Activated CD8-positive, alpha-beta memory T cell treated with anti-CD3 and anti-CD28 coated beads, Interleukin-2, amount 50 U/mL, for 1 hour (primary cell): ENCODE data around the gene TMEM86A.

Source experiments
- DNase-seq: peaks from one replicate; pipeline ENCODE4 v3.0.0-alpha.2; 2020; ENCODE audit errors: extremely low read depth

TMEM86A gene

DNA sequence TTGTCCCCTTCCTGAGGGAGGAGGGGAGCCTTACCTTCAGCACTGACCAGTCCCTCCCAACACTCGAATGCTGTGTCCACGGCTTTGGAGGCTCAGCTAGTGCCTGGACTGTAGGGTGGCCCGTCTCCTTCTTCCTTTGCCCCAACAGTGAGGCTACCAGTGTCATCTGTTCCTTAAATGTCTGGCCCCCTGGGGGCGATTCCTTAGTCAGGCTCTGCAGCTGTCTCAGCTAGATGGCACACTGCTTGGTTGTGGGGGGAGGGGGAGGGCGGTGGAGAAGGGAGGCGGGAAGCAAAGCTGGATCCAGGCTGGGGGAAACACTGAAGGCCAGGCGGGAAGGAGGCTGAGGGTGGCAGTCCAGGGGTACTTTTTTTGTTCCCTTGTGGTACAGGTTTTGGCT is 27.5 kb downstream of the TMEM86A start, which contains the start of gene IGSF22:
IGSF22 (minus strand) TSS at position 149 of the 400 bp plus-strand sequence. CDS start 1,952 bp downstream, outside the sequence.
- no peak for DNase-seq

DNA sequence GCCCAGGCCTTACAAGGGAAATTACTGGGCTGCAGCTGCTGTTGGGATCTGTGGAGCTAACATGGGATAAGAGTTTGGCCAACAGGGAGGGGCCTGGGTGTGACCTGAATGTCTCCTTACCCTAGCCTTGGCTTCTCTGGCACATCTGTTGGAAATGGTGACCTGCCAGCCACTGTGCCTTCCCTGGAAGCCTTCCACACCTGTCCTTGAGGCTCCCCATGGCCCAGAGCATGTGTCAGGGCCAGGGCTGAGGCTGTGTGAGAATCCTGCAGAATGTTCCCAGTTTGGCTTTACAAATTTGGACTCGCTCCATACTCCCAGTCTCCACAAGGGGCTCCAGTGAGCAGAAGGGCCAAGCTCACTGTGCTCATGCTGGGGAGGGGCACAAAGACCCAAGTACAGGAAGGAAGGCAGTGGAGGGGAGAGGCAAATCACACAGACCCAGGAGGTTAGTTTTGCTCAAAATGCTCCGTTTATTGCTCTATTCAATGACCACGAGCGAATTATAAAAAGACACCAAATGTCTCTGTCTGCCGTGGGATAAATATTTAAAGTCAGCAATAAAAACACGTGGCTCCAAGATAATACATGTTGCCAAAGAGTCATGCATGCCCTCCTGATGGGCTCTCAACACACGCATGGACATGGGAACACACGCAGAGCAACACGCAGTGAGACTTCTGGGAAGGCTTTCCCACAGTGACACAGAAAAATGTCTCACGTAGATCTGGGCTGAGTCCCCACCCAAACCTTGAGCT is 29.1 kb downstream of the TMEM86A start:
- DNase-seq, result no peak

- DNase-seq, result no peak
Observed at GRCh38 chr11:18728658-18729057, 30.1 kb downstream of the TMEM86A start.

DNA sequence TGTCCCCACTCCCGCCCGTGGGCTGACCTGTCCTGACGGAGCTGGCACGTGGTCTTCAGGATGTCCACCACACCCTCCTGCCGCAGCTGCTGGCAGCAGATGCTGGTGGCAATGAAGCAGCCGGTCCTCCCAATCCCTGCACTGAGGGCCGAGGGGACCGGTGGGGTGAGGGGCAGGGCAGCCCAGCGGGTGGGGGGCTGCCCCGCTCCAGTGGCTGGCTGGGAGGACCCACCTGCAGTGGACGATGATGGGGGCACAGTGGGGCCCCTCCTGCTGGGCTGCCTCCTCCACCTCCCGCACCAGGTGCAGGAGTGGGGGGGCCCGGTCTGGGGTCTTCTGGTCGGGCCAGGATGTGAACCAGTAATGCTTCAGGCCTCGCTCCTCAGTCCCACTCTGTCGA is 30.8 kb downstream of the TMEM86A start:
- DNase-seq, result no peak

DNA sequence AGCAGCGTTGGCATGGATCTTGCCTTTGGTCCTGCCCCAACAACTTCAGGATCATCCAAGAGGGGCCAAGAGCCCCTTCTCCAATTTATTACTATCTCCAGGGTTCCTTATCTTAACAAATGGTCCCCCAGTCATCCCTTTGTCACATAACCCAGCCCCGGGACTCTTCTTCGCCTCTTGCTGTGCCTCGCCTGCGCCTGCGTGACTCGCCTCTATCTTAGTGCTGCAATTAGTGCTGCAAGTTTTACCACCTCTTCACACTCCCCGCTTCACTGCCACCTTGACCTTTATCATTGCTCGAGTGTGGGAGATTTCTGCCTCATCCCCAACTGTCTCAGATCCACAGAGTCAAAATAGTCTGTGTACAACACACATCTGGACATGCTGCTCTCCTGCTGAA is 31.4 kb downstream of the TMEM86A start:
- no peak for DNase-seq

GRCh38 chr11:18731441-18731840 is 32.9 kb downstream of the TMEM86A start:
- no peak for DNase-seq

DNA sequence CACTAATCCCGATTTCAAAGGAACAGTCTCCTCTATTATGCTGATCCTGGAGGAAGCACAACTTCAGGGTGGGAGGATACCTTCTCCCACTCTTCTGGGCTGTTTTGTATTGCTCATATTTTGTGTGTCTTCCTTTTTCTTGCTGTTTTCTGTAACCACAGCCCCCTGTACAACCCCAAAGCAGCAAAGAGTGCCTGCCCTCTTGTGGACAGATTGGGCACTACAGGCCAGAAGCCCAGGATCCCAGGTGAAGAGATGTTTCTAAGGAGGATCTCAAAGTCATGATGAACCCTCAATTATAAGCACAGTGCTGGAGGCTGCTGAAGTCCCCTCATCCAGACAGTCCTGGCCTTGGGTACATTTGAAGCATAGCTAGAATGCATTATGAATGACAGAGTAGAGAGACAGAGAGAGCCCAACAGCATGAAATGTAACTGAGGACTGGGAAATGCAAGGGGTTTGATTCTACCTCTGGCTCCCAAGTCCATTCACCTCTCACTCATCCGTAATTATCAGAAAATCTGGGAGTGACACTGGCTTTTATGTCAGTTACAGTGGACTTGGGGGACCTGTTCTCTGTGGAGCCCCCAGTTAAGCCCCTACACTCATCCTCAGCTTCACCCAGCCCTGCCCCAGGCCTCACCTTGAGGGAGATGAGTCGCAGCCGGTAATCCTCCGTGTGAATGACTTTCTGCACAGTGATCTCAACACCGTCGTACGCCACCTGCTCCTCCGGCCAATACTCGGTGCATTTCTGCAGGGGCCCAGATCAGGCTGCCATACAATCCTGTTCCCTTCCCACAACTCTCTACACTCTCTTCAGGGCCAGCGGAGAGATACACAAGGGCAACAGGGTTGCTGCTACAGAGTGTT is 33.6 kb downstream of the TMEM86A start:
- peak; percentile 27 for DNase-seq

GRCh38 chr11:18733202-18733601 is 34.6 kb downstream of the TMEM86A start:
- DNase-seq, result no peak

DNA sequence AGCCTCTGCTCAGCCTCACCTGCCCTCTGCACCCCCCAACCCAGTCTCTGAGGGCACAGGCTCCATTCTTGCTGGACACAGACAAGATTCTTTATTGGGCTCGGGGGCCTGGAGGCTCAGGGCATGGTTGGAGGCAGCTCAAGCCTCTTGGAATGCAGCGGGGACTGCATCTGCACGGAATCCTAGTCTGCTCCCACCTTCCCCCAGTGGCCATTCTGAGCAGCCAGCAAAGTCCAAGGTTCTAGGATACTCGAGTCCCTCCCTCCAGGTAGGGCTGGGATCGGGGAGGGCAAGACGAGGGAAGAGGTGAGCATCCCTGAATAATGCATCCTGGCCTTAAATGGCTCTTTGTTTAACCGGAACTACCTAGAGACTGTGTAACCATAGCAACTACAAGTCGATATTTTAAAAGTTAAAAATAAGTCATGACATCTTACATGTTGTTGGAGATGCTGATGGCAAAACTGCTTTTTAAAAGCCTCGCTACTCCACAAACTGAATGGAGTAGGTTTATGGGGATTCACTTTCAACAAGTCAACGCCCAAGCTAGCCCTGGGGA is 38.1 kb downstream of the TMEM86A start:
- DNase-seq, result no peak

GRCh38 chr11:18737642-18738041 is 39.1 kb downstream of the TMEM86A start:
- no peak for DNase-seq

DNA sequence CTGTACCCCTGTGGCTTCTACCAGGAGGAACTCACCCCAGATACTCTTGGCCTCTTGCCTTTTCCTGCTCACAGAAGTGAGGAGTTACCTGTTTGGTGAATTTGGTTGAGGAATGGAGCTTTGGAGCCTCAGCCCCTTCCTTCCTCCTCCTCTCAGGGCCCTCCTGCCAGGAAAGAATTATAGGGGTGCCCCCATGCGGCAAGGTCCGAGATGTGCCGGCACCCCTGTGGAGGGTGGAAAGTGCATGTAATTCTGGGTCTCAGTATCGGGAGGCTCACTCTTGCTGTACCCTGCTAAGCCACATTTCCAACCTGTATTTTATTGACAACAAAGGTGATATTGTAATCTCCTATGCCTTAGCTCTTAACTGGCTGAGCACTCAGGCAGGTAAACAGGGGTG is 41.1 kb downstream of the TMEM86A start:
- no peak for DNase-seq

- DNase-seq, result no peak
Observed at GRCh38 chr11:18741783-18742182, 43.2 kb downstream of the TMEM86A start.

- no peak for DNase-seq
Observed at GRCh38 chr11:18743365-18743764, 44.8 kb downstream of the TMEM86A start.

DNA sequence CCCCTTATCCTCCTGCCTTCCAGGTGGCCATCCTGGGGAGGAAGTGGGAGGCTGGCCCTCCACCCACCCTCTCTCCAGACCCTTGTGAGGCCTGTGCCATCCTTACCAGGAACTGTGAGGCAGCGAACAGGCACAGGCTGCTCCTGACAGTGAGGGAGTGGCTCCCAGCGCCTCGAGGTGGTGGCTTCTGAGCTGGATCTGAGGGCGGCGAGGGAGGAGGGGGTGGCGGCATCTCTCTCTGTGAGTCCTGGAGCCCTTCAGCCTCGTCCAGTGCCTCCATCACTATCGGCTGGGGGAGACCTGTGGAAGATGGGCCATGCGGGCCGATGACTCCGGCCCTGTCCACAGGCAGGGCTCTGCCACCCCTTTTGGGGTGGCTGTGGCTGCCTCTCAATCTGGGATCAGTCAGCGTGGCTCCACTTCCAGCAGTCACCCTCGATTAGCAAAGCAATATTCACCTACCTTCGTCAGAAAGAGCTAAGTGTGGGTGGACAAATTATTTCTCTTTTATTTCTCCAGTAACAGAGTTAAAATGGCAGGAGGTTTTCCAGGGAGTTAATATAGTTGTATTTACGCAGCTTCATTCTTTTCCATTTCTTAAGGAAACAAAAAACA is 45.4 kb downstream of the TMEM86A start:
- no peak for DNase-seq

- DNase-seq, result no peak
Observed at GRCh38 chr11:18745251-18745650, 46.7 kb downstream of the TMEM86A start.

DNA sequence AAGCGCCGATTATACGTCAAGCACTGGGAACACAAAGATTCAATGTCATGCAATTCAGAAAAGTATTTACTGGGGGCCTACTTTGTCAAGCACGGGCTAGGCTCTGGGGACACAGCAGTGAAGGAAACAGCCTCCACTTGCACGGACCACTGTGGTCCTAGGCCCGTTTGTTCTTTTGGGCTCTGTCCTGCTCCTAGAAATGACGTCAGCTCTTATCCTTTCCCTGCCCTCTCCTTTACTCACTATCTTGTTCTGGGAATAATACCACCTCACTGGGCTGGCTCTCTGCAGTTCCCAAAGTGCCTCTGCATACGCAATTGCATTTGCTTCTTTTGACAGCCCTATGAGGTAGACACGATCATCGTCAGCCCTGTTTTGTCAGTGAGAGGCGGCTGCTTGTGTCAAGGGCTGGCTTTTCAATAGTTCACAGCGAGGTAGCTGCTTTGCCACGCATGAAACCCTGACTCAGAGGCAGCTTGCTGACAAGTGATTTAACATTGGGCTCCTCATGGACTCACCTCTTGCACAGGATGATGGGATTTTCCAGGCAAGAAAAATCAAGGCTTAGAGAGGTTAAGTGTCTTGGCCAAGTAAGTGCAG is 50.3 kb downstream of the TMEM86A start:
- DNase-seq, result no peak

- DNase-seq, result no peak
Observed at GRCh38 chr11:18749681-18750319, 51.2 kb downstream of the TMEM86A start.

DNA sequence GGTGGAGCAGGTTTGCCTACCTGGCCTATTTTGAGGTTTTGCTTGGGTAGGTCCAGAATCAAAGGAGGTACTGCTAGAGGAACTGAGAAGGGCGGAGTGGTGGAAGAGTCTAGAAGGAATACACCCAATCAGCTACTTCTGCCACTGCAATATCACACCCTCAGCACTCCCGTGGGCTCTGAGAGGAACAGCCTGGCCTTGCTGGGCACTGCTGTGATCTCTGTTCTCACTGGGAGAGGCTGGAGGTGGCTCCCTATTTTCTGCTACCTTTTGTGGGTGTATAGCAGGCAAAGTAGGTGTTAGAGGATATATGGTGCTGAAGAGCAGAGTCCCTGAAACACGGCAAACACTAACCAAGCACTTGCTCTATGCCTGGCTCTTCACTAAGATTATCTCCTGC is 52.4 kb downstream of the TMEM86A start:
- no peak for DNase-seq

DNA sequence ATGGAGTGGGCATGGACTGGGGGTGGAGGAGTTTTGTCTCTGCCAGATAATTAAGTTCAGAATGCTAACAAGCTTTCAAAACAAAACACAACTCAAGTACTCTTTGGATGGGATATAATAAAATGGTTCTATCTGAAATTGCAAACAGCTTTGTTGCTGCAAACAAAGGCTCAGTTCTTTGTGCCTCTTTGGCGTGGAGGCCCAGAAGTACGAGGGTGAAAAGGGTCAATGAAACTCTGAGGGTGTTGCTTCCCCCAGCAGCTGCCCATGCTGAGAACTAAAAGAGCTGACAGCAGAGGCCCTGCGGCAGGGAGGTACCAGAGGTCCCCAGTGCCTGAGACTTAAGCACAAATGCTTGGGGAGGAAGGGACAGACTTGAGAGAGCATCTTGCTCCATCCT is 53.9 kb downstream of the TMEM86A start:
- DNase-seq, result no peak

GRCh38 chr11:18754308-18754707 is 55.7 kb downstream of the TMEM86A start:
- DNase-seq, result no peak
